HUES6 (cell line): ENCODE results near the gene PRKCB.

Experiments used
- H3K27ac ChIP-seq: 2 replicates; pipeline ENCODE4 v1.7.0; 2013; ENCODE audit warnings: low read depth, mild to moderate bottlenecking, low read length, inconsistent platforms
- H3K27me3 ChIP-seq: 2 replicates; pipeline ENCODE4 v1.6.1; 2013; ENCODE audit warnings: low read length; ENCODE audit not compliant: control insufficient read depth, insufficient read depth
- H3K36me3 ChIP-seq: 2 replicates; pipeline ENCODE4 v1.6.1; 2013; ENCODE audit warnings: low read length; ENCODE audit not compliant: control insufficient read depth, insufficient read depth
- H3K4me1 ChIP-seq: 2 replicates; pipeline ENCODE4 v1.6.1; 2013; ENCODE audit warnings: low read length; ENCODE audit not compliant: control insufficient read depth, insufficient read depth
- H3K4me3 ChIP-seq: 2 replicates; pipeline ENCODE4 v1.5.1; 2013; ENCODE audit warnings: low read depth, low read length
- H3K9ac ChIP-seq: one replicate; pipeline ENCODE4 v1.6.1; 2013; ENCODE audit warnings: mild to moderate bottlenecking, low read length
- H3K9me3 ChIP-seq: 2 replicates; pipeline ENCODE4 v1.6.1; 2013; ENCODE audit warnings: low read depth, low read length; ENCODE audit not compliant: control insufficient read depth, insufficient read depth

PRKCB gene

DNA sequence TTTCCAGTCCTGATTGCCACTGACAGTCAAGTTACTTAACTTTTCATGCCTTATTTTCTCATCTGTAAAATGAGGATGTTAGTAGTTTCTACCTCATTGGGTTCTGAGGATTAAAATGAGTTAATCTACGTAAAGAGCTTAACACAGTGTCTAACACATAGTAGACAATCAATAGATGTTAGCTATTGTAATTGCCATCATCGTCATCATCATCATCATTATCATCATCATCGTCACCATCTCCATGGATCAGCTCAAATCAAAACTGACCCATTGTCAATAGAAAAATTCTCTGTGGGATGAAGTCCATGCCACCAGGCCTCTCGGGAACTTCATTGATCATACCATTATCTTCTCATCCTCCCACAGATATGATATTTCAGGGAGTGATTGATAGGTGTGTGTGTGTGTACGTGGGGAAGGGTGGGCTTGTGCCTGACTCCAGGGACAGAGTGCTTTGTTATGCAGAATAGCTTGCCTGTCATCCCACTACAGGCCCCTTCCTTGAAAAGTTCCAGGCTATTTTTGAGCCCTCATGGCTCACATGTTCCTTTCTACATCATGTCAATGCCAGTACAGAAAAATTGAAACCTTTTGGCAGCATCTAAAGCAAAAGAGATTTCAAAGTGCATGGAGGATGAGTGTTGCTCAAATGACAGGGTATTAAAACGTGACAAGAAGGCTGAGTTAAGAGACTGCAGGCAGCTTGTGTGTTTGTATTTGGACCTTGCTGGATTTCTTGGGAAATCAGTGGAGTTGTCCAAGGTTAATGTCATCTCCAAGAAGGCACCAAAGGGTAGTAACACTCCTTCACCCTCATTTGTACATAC, 133.9 kb downstream of the PRKCB start:
- H3K36me3 ChIP-seq, result no peaks in the 10 kb centered on the region
- H3K4me3 ChIP-seq, result no peak overlapping the region
- peaks cover 3% of the 10 kb centered on the region; the same call in 1 of the 2 replicates for H3K27me3 ChIP-seq
- no peaks in the 10 kb centered on the region for H3K9me3 ChIP-seq
- no peak overlapping the region for H3K9ac ChIP-seq
- no peak overlapping the region for H3K27ac ChIP-seq
- no peaks in the 10 kb centered on the region for H3K4me1 ChIP-seq

DNA sequence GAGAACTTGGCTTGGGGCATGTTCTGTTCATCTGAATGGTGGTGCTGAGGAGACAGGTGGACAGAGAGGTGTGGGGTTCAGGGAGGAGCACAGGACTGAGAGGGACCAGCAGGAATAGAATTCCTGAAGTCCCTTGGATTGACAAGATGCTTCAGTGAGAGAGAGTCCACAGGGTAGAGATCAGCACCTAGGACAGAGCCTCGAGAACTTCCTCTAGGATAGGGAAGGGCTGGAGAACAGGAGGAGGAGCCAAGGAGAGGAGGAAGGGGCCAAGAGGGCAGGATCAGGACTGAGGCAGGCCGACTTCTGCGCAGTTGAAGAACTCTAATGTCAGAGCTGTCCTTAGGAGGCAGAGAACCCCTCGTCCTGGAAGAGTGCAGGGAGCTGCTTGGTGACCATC, 138.4 kb downstream of the PRKCB start:
- Histone ChIP-seq H3K27ac (no peak overlapping the region), H3K4me3 (no peak overlapping the region)

DNA sequence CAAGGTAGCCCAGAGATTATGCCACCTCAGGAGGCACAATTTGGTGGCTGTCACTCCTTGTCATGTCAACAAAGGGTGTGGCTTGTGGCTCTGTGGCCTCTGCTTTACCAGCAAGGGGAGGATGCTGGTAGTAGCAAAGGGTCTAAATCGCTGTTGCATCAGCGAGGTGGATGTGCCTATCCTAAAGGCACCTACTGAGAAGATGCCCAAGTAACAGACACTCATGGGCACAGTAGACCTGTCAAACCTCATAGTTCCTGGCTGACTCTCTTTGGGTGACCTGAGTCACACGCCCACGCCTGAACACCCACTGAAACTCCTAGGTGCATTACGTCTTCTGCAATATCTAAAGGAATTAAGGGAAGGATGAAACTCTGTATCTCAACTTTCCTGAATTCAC, 139.5 kb downstream of the PRKCB start:
- no peaks in the 10 kb centered on the region for H3K4me1 ChIP-seq
- H3K4me3 ChIP-seq, result no peak overlapping the region
- H3K36me3 ChIP-seq, result no peaks in the 10 kb centered on the region
- no peaks in the 10 kb centered on the region for H3K9me3 ChIP-seq
- peaks cover 3% of the 10 kb centered on the region; the same call in 1 of the 2 replicates for H3K27me3 ChIP-seq
- no peak overlapping the region for H3K9ac ChIP-seq
- no peak overlapping the region for H3K27ac ChIP-seq

More for the DNA sequence above, 138.4 kb downstream of the PRKCB start:
- Histone ChIP-seq H3K9ac (no peak overlapping the region), H3K9me3 (no peaks in the 10 kb centered on the region), H3K4me1 (no peaks in the 10 kb centered on the region), H3K27me3 (peaks cover 3% of the 10 kb centered on the region; the same call in 1 of the 2 replicates), H3K36me3 (no peaks in the 10 kb centered on the region)

DNA sequence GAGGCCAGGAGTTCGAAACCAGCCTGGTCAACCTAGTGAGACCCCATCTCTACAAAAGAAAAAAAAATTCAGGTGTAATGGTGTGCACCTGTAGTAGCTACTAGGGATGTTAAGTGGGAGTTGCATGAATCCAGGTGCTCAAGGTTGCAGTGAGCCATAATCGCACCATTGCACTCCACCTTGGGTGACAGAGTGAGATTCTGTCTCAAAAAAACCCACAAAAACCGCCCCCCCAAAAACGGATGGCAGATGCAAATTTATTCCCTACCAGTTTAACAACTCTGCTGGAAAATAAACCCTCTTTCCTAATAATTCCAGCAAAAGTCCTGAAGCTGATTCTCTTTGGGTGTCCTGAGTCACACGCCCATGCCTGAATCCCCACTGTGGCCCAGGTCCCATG, 140.3 kb downstream of the PRKCB start:
- no peak overlapping the region for H3K9ac ChIP-seq
- H3K36me3 ChIP-seq, result no peaks in the 10 kb centered on the region
- no peak overlapping the region for H3K4me3 ChIP-seq
- peaks cover 10% of the 10 kb centered on the region for H3K27me3 ChIP-seq
- no peak overlapping the region for H3K27ac ChIP-seq
- no peaks in the 10 kb centered on the region for H3K9me3 ChIP-seq
- H3K4me1 ChIP-seq, result no peaks in the 10 kb centered on the region

DNA sequence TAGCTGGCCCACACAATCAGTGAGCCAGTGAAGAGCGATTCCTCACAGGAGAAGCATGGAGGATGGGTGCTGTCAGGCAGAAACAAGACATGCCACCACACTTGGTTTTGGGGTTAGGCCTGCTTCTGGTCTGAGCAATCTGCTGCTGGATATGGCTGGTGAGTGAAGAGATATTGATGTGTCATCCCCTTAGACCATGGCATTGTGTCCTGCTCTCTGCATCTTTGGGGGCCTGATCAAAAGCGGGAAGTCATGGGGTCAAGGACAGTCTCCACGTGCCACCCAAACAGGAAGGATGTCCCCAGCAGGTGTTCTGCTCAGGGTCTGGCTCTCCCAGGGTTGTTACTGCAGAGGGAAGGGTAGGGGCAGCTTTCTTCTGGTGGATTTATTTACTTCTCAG, 140.7 kb downstream of the PRKCB start:
- Histone ChIP-seq H3K27me3 (peaks cover 8% of the 10 kb centered on the region), H3K36me3 (no peaks in the 10 kb centered on the region), H3K27ac (no peak overlapping the region), H3K4me3 (no peak overlapping the region), H3K9me3 (no peaks in the 10 kb centered on the region), H3K9ac (no peak overlapping the region), H3K4me1 (no peaks in the 10 kb centered on the region)

DNA sequence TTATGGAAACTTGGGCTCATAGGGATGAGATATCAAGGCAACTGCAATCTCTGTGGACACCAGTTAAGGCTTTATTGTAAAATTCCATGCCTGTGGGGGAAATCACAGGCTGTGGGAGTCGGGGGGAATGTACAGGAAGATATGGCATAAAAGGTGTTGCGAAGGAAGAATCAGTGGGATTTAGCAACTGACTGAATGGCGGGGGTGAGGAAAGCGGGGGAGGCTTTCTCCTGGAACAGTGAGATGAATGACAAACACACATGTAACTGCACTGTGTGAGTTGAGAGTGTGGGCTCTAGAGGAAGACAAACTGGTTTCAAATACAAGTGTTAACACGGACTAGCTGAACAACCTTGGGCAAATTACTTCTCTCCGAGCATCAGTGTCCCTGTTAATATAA, 143.7 kb downstream of the PRKCB start:
- no peak overlapping the region for H3K4me3 ChIP-seq
- H3K27me3 ChIP-seq, result peaks cover 16% of the 10 kb centered on the region
- H3K4me1 ChIP-seq, result no peaks in the 10 kb centered on the region
- no peaks in the 10 kb centered on the region for H3K9me3 ChIP-seq
- H3K36me3 ChIP-seq, result no peaks in the 10 kb centered on the region
- no peak overlapping the region for H3K9ac ChIP-seq
- H3K27ac ChIP-seq, result no peak overlapping the region

DNA sequence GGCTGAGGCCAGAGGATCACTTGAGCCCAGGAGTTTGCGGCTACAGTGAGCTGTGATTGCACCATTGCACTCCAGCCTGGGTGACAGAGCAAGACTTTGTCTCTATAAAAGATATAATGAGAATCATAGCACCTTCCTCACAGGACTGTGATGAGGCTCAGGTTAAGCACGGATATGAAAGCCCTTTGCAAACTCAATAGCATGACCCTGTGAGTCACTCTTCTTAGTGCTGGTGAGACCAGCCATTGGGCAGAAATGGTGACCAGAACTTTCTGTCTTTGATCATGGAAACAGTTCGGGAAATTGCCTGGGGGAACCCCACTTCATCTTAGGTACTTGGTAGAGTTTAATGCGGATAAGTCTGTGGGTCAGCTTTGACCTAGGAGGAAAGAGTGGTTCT, 144.2 kb downstream of the PRKCB start:
- Histone ChIP-seq H3K36me3 (no peaks in the 10 kb centered on the region), H3K9ac (no peak overlapping the region)

DNA sequence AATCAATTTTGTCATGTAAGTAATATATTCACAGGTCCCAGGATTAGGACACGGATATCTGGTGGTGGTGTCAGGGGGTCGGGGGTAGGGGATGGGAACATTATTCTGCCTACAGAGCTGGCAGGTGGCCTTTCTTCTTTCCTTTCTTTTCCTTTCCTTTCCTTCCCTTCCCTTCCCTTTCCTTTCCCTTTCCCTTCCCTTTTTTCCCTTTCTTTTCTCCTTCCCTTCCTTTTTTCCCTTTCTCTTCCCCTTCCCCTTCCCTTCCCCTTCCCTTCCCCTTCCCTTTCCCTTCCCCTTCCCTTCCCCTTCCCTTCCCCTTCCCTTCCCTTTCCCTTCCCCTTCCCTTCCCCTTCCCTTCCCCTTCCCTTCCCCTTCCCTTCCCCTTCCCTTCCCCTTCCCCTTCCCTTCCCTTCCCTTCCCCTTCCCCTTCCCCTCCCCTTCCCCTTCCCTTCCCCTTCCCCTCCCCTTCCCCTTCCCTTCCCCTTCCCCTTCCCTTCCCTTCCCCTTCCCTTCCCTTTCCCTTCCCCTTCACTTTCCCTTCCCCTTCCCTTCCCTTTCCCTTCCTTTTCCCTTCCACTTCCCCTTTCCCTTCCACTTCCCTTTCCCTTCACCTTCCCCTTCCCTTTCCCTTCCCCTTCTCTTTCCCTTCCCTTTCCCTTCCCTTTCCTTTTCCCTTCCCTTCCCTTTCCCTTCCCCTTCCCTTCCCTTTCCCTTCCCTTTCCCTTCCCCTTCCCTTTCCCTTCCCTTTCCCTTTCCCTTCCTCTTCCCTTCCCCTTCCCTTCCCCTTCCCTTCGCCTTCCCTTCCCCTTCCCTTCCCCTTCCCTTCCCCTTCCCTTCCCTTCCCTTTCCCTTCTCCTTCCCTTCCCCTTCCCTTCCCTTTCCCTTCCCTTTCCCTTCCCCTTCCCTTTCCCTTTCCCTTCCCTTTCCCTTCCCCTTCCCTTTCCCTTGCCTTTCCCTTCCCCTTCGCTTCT, 145.9 kb downstream of the PRKCB start:
- Histone ChIP-seq H3K4me3 (no peak overlapping the region), H3K27ac (no peak overlapping the region), H3K36me3 (no peaks in the 10 kb centered on the region), H3K9me3 (no peaks in the 10 kb centered on the region), H3K9ac (no peak overlapping the region), H3K4me1 (no peaks in the 10 kb centered on the region), H3K27me3 (peaks cover 16% of the 10 kb centered on the region)

More for the DNA sequence above, 144.2 kb downstream of the PRKCB start:
- Histone ChIP-seq H3K27ac (no peak overlapping the region), H3K4me3 (no peak overlapping the region), H3K9me3 (no peaks in the 10 kb centered on the region), H3K27me3 (peaks cover 16% of the 10 kb centered on the region), H3K4me1 (no peaks in the 10 kb centered on the region)

DNA sequence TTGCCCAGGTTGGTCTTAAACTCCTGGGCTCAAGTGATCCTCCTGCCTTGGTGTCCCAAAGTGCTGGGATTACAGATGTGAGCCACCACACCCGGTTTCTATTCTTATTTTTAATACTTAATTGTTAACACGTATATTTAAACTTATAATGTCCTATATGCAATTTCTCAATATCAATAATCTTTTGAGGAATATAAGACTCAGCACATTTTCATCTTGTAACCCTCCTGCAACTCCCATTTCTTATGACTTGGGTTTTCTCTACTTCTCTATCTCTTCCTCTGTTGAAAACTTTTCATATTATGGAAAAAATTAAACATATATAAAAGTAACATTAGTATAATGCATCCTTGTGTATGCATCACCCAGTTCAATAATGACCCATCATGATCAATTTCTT, 150.7 kb downstream of the PRKCB start:
- no peak overlapping the region for H3K9ac ChIP-seq
- no peaks in the 10 kb centered on the region for H3K36me3 ChIP-seq
- peaks cover 14% of the 10 kb centered on the region for H3K27me3 ChIP-seq
- H3K9me3 ChIP-seq, result no peaks in the 10 kb centered on the region
- no peak overlapping the region for H3K4me3 ChIP-seq
- H3K27ac ChIP-seq, result no peak overlapping the region
- no peaks in the 10 kb centered on the region for H3K4me1 ChIP-seq

DNA sequence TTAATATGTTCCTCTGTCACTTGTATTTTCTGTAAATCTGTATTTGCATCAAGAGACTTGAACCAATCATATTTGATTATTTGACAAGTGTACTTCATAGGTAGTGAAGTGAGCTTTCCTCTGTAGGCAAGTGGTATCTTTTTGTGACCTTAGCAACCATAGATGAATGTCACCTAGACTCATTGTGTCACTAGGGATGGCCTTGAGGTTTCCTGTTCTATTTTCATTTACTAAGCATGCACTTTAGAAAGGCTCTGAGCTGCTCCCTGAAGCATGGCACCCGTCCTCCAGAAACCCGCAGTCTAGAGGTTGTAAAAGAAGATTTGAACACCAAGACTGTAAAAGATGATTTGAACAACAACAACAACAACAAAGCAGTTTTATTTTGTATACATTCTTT, 151.7 kb downstream of the PRKCB start:
- Histone ChIP-seq H3K9ac (no peak overlapping the region), H3K27me3 (peaks cover 10% of the 10 kb centered on the region), H3K4me3 (no peak overlapping the region), H3K27ac (no peak overlapping the region), H3K36me3 (no peaks in the 10 kb centered on the region), H3K9me3 (no peaks in the 10 kb centered on the region), H3K4me1 (no peaks in the 10 kb centered on the region)

DNA sequence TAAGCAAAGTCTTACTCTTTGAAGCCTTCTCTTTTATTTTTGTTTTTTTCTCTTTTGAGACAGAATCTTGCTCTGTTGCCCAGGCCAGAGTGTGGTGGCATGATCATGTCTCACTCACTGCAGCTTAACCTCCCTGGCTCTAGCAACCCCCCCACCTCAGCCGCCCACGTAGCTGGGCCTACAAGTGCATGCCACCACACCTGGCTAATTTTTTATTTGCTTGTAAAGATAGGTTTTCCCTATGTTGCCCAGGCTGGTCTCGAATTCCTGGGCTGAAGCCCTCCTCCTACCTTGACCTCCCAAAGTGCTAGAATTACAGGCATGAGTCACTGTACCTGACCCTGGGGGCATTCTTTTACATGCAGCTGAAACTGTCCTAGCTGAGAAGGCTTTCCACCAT, 154.7 kb downstream of the PRKCB start:
- Histone ChIP-seq H3K9me3 (no peaks in the 10 kb centered on the region), H3K4me3 (no peak overlapping the region), H3K36me3 (no peaks in the 10 kb centered on the region), H3K9ac (no peak overlapping the region), H3K27ac (no peak overlapping the region), H3K4me1 (no peaks in the 10 kb centered on the region), H3K27me3 (peaks cover 6% of the 10 kb centered on the region; the same call in 1 of the 2 replicates)
